ENCODE measurements around the gene PRKAG2.

GRCh38 chr7:151793531-151793951, 83.4 kb downstream of the PRKAG2 start:
- TF ChIP-seq POLR2AphosphoS5 (IDR thresholded peaks at IDR 0.05; ENCODE audit: borderline replicate concordance, low read depth, low read length) (no peak), EZH2 (IDR thresholded peaks at IDR 0.05) (no peak), FOXP2 (optimal IDR thresholded peaks at IDR 0.05; ENCODE audit: control extremely low read depth, extremely low read length, insufficient read depth) (no peak)

All from SK-N-MC (cell line).